HEK293 (cell line): Measurements from ENCODE around the gene PDE4B.

Experiments used
- ZEB2 ChIP-seq: fragments of 450-650 bp; formaldehyde crosslinking; IDR thresholded peaks from 2 replicates; pipeline ENCODE4 v1.5.1; 2016; ENCODE audit warnings: missing biosample characterization, missing genetic modification characterization
- TF ChIP-seq, protein P1 (sequence below): fragments of 450-650 bp; formaldehyde crosslinking; IDR thresholded peaks from 2 replicates; pipeline ENCODE4 v1.5.1; 2016; ENCODE audit warnings: missing biosample characterization, missing genetic modification characterization

DNA sequence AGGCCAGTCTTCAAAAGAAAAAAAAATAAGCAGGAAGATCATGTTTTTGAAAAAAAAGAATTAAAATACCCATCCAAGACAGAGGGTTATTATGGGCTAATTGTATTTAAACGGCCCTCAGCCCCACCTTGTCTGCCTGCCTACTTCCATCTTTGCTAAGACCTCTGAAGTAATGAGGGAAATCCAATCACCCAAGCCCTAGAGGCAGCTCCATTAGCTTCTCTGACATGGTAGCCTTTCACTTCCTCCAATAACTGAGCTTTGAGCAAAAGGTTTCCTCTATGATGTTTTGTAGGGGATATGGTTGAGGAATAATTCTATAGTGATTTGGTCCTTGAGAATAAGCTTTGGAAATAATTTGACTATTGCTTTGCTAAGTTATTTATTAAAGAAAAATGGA is 563.1 kb downstream of the PDE4B start:
- TF ChIP-seq, protein P1, sequence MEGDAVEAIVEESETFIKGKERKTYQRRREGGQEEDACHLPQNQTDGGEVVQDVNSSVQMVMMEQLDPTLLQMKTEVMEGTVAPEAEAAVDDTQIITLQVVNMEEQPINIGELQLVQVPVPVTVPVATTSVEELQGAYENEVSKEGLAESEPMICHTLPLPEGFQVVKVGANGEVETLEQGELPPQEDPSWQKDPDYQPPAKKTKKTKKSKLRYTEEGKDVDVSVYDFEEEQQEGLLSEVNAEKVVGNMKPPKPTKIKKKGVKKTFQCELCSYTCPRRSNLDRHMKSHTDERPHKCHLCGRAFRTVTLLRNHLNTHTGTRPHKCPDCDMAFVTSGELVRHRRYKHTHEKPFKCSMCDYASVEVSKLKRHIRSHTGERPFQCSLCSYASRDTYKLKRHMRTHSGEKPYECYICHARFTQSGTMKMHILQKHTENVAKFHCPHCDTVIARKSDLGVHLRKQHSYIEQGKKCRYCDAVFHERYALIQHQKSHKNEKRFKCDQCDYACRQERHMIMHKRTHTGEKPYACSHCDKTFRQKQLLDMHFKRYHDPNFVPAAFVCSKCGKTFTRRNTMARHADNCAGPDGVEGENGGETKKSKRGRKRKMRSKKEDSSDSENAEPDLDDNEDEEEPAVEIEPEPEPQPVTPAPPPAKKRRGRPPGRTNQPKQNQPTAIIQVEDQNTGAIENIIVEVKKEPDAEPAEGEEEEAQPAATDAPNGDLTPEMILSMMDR (tag by site-specific recombination): no peak
- no peak for TF ChIP-seq ZEB2 (tag by site-specific recombination)
